KMS-11 (cell line): ENCODE results near the gene AUTS2.

Experiments used
- H2AFZ ChIP-seq: fragments of 200-600 bp; sonication (generic); 2 replicates; pipeline ENCODE4 v1.6.1; 2016; ENCODE audit warnings: antibody characterized with exemption, mixed run types, low read depth
- H3K27ac ChIP-seq: fragments of 200-600 bp; sonication (generic); 2 replicates; pipeline ENCODE4 v1.6.1; 2016; ENCODE audit warnings: mild to moderate bottlenecking, mixed run types
- H3K27me3 ChIP-seq: fragments of 200-600 bp; sonication (generic); 2 replicates; pipeline ENCODE4 v1.6.1; 2017; ENCODE audit warnings: mild to moderate bottlenecking, low read depth, mixed run types, moderate library complexity; ENCODE audit not compliant: insufficient read depth
- H3K36me3 ChIP-seq: fragments of 200-600 bp; sonication (generic); 2 replicates; pipeline ENCODE4 v1.6.1; 2017; ENCODE audit warnings: mild to moderate bottlenecking, mixed run types; ENCODE audit not compliant: insufficient read depth
- H3K4me1 ChIP-seq: fragments of 200-600 bp; sonication (generic); 2 replicates; pipeline ENCODE4 v1.6.1; 2016; ENCODE audit warnings: mild to moderate bottlenecking, low read depth, mixed run types; ENCODE audit not compliant: poor library complexity, severe bottlenecking
- H3K4me2 ChIP-seq: fragments of 200-600 bp; sonication (generic); 2 replicates; pipeline ENCODE4 v1.7.0; 2016; ENCODE audit warnings: mild to moderate bottlenecking, mixed run types
- H3K4me3 ChIP-seq: fragments of 200-600 bp; sonication (generic); IDR thresholded peaks from 2 replicates; pipeline ENCODE4 v1.6.1; 2017; ENCODE audit warnings: low read depth, low read length, mixed read lengths; ENCODE audit not compliant: insufficient read depth
- H3K79me2 ChIP-seq: fragments of 200-600 bp; sonication (generic); 2 replicates; pipeline ENCODE4 v1.6.1; 2016; ENCODE audit warnings: low read depth, mixed run types; ENCODE audit not compliant: insufficient read depth
- H3K9ac ChIP-seq: fragments of 200-600 bp; sonication (generic); 2 replicates; pipeline ENCODE4 v1.6.1; 2016; ENCODE audit warnings: mild to moderate bottlenecking, mixed run types
- H4K20me1 ChIP-seq: fragments of 200-600 bp; sonication (generic); 2 replicates; pipeline ENCODE4 v1.6.1; 2016; ENCODE audit warnings: mild to moderate bottlenecking, mixed run types; ENCODE audit not compliant: insufficient read depth
- CTCF ChIP-seq: fragments of 200-600 bp; sonication (generic); conservative IDR thresholded peaks from 2 replicates; pipeline ENCODE4 v1.6.1; 2017; ENCODE audit warnings: low read depth, mild to moderate bottlenecking, antibody characterized with exemption, low read length, moderate library complexity, mixed read lengths

AUTS2 gene

GRCh38 chr7:69765879-69766278 lies 167.6 kb downstream of the AUTS2 start:
- no peak for TF ChIP-seq CTCF
- Histone ChIP-seq H3K9ac (no peak overlapping the region), H3K36me3 (no peaks in the 10 kb centered on the region), H2AFZ (peak overlapping the region; percentile 13; the same call in 1 of the 2 replicates), H3K4me2 (peak overlapping the region; percentile 56), H3K4me3 (no peak overlapping the region), H4K20me1 (no peaks in the 10 kb centered on the region), H3K4me1 (peaks cover 19% of the 10 kb centered on the region), H3K79me2 (no peaks in the 10 kb centered on the region), H3K27me3 (no peaks in the 10 kb centered on the region), H3K27ac (no peak overlapping the region; the same call in 1 of the 2 replicates)

- H3K27me3 ChIP-seq = no peaks in the 10 kb centered on the region
- H3K4me3 ChIP-seq = no peak overlapping the region
- no peak overlapping the region for H3K9ac ChIP-seq
- peaks cover 19% of the 10 kb centered on the region for H3K4me1 ChIP-seq
- no peak overlapping the region for H2AFZ ChIP-seq
- H3K79me2 ChIP-seq = no peaks in the 10 kb centered on the region
- H4K20me1 ChIP-seq = no peaks in the 10 kb centered on the region
- H3K4me2 ChIP-seq = no peak overlapping the region
- no peak for TF ChIP-seq CTCF
- H3K36me3 ChIP-seq = no peaks in the 10 kb centered on the region
- no peak overlapping the region for H3K27ac ChIP-seq
These were observed 170.8 kb downstream of the AUTS2 start for GRCh38 chr7:69768986-69769595.

- Histone ChIP-seq H3K4me2 (no peak overlapping the region), H2AFZ (no peak overlapping the region), H3K4me3 (no peak overlapping the region), H3K79me2 (no peaks in the 10 kb centered on the region), H3K27ac (no peak overlapping the region), H3K36me3 (no peaks in the 10 kb centered on the region), H4K20me1 (no peaks in the 10 kb centered on the region), H3K4me1 (peaks cover 19% of the 10 kb centered on the region), H3K27me3 (no peaks in the 10 kb centered on the region), H3K9ac (no peak overlapping the region)
- TF ChIP-seq CTCF = no peak
These were observed 171.6 kb downstream of the AUTS2 start for GRCh38 chr7:69769826-69770225.

GRCh38 chr7:69770613-69771012 lies 172.3 kb downstream of the AUTS2 start:
- H3K27me3 ChIP-seq = no peaks in the 10 kb centered on the region
- H4K20me1 ChIP-seq = no peaks in the 10 kb centered on the region
- H3K79me2 ChIP-seq = no peaks in the 10 kb centered on the region
- no peak overlapping the region for H3K4me3 ChIP-seq
- no peak overlapping the region for H3K27ac ChIP-seq
- no peak overlapping the region for H3K9ac ChIP-seq
- no peak overlapping the region for H2AFZ ChIP-seq
- peaks cover 12% of the 10 kb centered on the region for H3K4me1 ChIP-seq
- H3K4me2 ChIP-seq = no peak overlapping the region
- no peak for TF ChIP-seq CTCF
- no peaks in the 10 kb centered on the region for H3K36me3 ChIP-seq
